SJSA1 (cell line): Measurements from ENCODE around the gene ACTG1. TPM values are rescaled to one million over a fixed set of nuclear protein-coding genes. Genes with fewer than 3 reads are reported as not detected.
"Not testable (repeated sequence)": the region's sequence is repeated elsewhere in the genome, so short reads cannot be mapped to it uniquely, and the experiment has no call there.

Experiments
- DNase-seq, 2 experiments: peaks; one replicate each; pipeline ENCODE4 v3.0.0-alpha.2; 2015 to 2020; ENCODE audit warnings: low spot score in 2 of 2, low read depth in 1 of 2
- H3K27ac ChIP-seq: fragments of 250-450 bp; sonication (Bioruptor Pico); 2 replicates; pipeline ENCODE4 v1.5.1; 2020; ENCODE audit warnings: mild to moderate bottlenecking, moderate library complexity
- H3K27me3 ChIP-seq: fragments of 250-450 bp; sonication (Bioruptor Pico); replicated peaks from 2 replicates; pipeline ENCODE4 v1.5.1; 2020; ENCODE audit warnings: mild to moderate bottlenecking, moderate library complexity
- H3K36me3 ChIP-seq: fragments of 250-450 bp; sonication (Bioruptor Pico); 2 replicates; pipeline ENCODE4 v1.5.1; 2020; ENCODE audit warnings: mild to moderate bottlenecking
- H3K4me1 ChIP-seq: fragments of 250-450 bp; sonication (Bioruptor Pico); replicated peaks from 2 replicates; pipeline ENCODE4 v1.6.1; 2021; ENCODE audit warnings: mild to moderate bottlenecking
- H3K4me3 ChIP-seq: fragments of 250-450 bp; sonication (Bioruptor Pico); 2 replicates; pipeline ENCODE4 v1.5.1; 2020; ENCODE audit warnings: mild to moderate bottlenecking
- H3K9me3 ChIP-seq: fragments of 250-450 bp; sonication (Bioruptor Pico); replicated peaks from 2 replicates; pipeline ENCODE4 v1.5.1; 2020; ENCODE audit warnings: mild to moderate bottlenecking
- total RNA-seq: library from RNA; depleted of rRNA; stranded (reverse); fragments of >200 nt; shearing (Covaris generic); gene quantifications from 2 replicates; pipeline ENCODE4 v1.2.3, GENCODE V29; 2014

ACTG1 gene
- total RNA-seq, 1 experiment from 2014 or later = 9,784 TPM

- Histone ChIP-seq H3K27ac (no peak overlapping the region), H3K36me3 (peaks cover 11% of the 10 kb centered on the region), H3K9me3 (peaks cover 10% of the 10 kb centered on the region)
These were observed 20.9 kb upstream of the ACTG1 start for GRCh38 chr17:81533339-81534141.

GRCh38 chr17:81532490-81533287, 20.1 kb upstream of the ACTG1 start:
- H3K36me3 ChIP-seq = peaks cover 3% of the 10 kb centered on the region
- H3K9me3 ChIP-seq = peaks cover 12% of the 10 kb centered on the region
- H3K4me1 ChIP-seq = no peaks in the 10 kb centered on the region; the same call in 1 of the 2 replicates
- peaks cover 20% of the 10 kb centered on the region for H3K27me3 ChIP-seq
- H3K27ac ChIP-seq = no peak overlapping the region
- H3K4me3 ChIP-seq = no peak overlapping the region
- no peak for DNase-seq

More at GRCh38 chr17:81533339-81534141, 20.9 kb upstream of the ACTG1 start:
- Histone ChIP-seq H3K4me3 (no peak overlapping the region), H3K27me3 (peaks cover 11% of the 10 kb centered on the region), H3K4me1 (peaks cover 4% of the 10 kb centered on the region; the same call in 1 of the 2 replicates)
- DNase-seq = no peak

GRCh38 chr17:81531998-81532404, 19.4 kb upstream of the ACTG1 start:
- not testable (repeated sequence) for H3K36me3 ChIP-seq, DNase-seq, H3K27ac ChIP-seq, H3K4me1 ChIP-seq, H3K4me3 ChIP-seq
- Histone ChIP-seq H3K27me3 (peaks cover 27% of the 10 kb centered on the region), H3K9me3 (peaks cover 12% of the 10 kb centered on the region)

- H3K27ac ChIP-seq, H3K36me3 ChIP-seq, H3K4me1 ChIP-seq, H3K4me3 ChIP-seq, DNase-seq: not testable (repeated sequence)
- Histone ChIP-seq H3K27me3 (peaks cover 35% of the 10 kb centered on the region), H3K9me3 (peaks cover 12% of the 10 kb centered on the region)
These were observed 18.4 kb upstream of the ACTG1 start for GRCh38 chr17:81531013-81531412.

- peaks cover 12% of the 10 kb centered on the region for H3K9me3 ChIP-seq
- no peak overlapping the region for H3K27ac ChIP-seq
- no peak overlapping the region for H3K4me3 ChIP-seq
- peaks cover 35% of the 10 kb centered on the region for H3K27me3 ChIP-seq
- DNase-seq = no peak
- H3K4me1 ChIP-seq = no peaks in the 10 kb centered on the region
- no peaks in the 10 kb centered on the region for H3K36me3 ChIP-seq
These were observed 16.8 kb upstream of the ACTG1 start for GRCh38 chr17:81529437-81529803.

GRCh38 chr17:81528651-81529436, 16.2 kb upstream of the ACTG1 start:
- H3K27ac ChIP-seq = no peak overlapping the region
- H3K27me3 ChIP-seq = peaks cover 35% of the 10 kb centered on the region
- no peak for DNase-seq
- peaks cover 12% of the 10 kb centered on the region for H3K9me3 ChIP-seq
- H3K4me3 ChIP-seq = no peak overlapping the region
- no peaks in the 10 kb centered on the region for H3K36me3 ChIP-seq
- H3K4me1 ChIP-seq = no peaks in the 10 kb centered on the region

GRCh38 chr17:81528384-81528650, 15.7 kb upstream of the ACTG1 start:
- H3K36me3 ChIP-seq = no peaks in the 10 kb centered on the region
- no peaks in the 10 kb centered on the region for H3K4me1 ChIP-seq
- peaks cover 12% of the 10 kb centered on the region for H3K9me3 ChIP-seq
- no peak overlapping the region for H3K4me3 ChIP-seq
- H3K27ac ChIP-seq = no peak overlapping the region
- DNase-seq = no peak
- peaks cover 35% of the 10 kb centered on the region for H3K27me3 ChIP-seq

- Histone ChIP-seq H3K36me3 (no peaks in the 10 kb centered on the region), H3K4me1 (no peaks in the 10 kb centered on the region), H3K27ac (no peak within 1 kb of the TSS), H3K9me3 (peaks cover 12% of the 10 kb centered on the region), H3K27me3 (peaks cover 35% of the 10 kb centered on the region), H3K4me3 (no peak within 1 kb of the TSS)
- DNase-seq = no peak
These were observed 15.2 kb upstream of the ACTG1 start, which contains the start of gene FSCN2 for GRCh38 chr17:81527591-81528383. Gene FSCN2, plus strand, starts transcription at chr17:81528377. Its CDS starts 155 bp downstream, at chr17:81528532.

GRCh38 chr17:81526662-81527571, 14.3 kb upstream of the ACTG1 start:
- Histone ChIP-seq H3K9me3 (peaks cover 12% of the 10 kb centered on the region), H3K4me1 (no peaks in the 10 kb centered on the region), H3K36me3 (no peaks in the 10 kb centered on the region; the same call in 1 of the 2 replicates), H3K4me3 (no peak overlapping the region), H3K27ac (no peak overlapping the region), H3K27me3 (peaks cover 35% of the 10 kb centered on the region)
- DNase-seq = no peak

GRCh38 chr17:81524865-81525159, 12.2 kb upstream of the ACTG1 start:
- Histone ChIP-seq H3K27me3 (peaks cover 35% of the 10 kb centered on the region), H3K4me3 (no peak overlapping the region), H3K27ac (no peak overlapping the region), H3K9me3 (peaks cover 8% of the 10 kb centered on the region; the same call in 1 of the 2 replicates), H3K36me3 (peaks cover 5% of the 10 kb centered on the region; the same call in 1 of the 2 replicates), H3K4me1 (no peaks in the 10 kb centered on the region; the same call in 1 of the 2 replicates)
- DNase-seq = no peak

- no peak for DNase-seq
- no peak overlapping the region for H3K27ac ChIP-seq
- peaks cover 8% of the 10 kb centered on the region; the same call in 1 of the 2 replicates for H3K9me3 ChIP-seq
- H3K27me3 ChIP-seq = peaks cover 30% of the 10 kb centered on the region
- peaks cover 6% of the 10 kb centered on the region for H3K4me1 ChIP-seq
- no peak overlapping the region for H3K4me3 ChIP-seq
- peaks cover 10% of the 10 kb centered on the region for H3K36me3 ChIP-seq
These were observed 11.7 kb upstream of the ACTG1 start for GRCh38 chr17:81524039-81524864.
